ENCODE data around the gene SNU13.
"Not testable (repeated sequence)": the region's sequence is repeated elsewhere in the genome, so short reads cannot be mapped to it uniquely, and the experiment has no call there.

Gene SNU13

DNA sequence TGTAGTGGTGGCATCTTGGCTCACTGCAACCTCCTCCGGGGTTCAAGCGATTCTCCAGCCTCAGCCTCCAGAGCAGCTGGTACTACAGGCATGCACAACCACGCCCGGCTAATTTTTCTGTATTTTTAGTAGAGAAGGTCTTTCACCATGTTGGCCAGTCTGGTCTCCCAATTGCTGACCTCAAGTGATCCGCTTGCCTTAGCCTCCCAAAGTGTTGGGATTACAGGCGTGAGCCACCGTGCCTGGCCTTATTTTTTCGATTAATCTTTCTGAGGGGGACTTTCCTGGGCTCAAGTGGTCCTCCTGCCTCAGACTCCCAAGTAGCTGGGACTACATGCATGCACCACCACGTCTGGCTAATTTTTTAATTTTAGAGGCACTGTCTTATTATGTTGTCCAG is 5.6 kb downstream of the SNU13 start:
- DNase-seq (ENCODE audit: low read depth, low spot score) = no peak
- peak overlapping the region; percentile 79 for H3K4me3 ChIP-seq (ENCODE audit: low read length)

GRCh38 chr22:41682033-41682807 is 6.4 kb downstream of the SNU13 start:
- DNase-seq (ENCODE audit: low read depth, low spot score) = peak; percentile 53
- peak overlapping the region; percentile 79 for H3K4me3 ChIP-seq (ENCODE audit: low read length)

- DNase-seq (ENCODE audit: low read depth, low spot score) = no peak
- H3K4me3 ChIP-seq (ENCODE audit: low read length) = peak overlapping the region; percentile 79
Measured at GRCh38 chr22:41681616-41682015, 7.1 kb downstream of the SNU13 start.

GRCh38 chr22:41676134-41676533 is 12.5 kb downstream of the SNU13 start:
- DNase-seq (ENCODE audit: low read depth, low spot score) = no peak
- no peak overlapping the region for H3K4me3 ChIP-seq (ENCODE audit: low read length)

DNA sequence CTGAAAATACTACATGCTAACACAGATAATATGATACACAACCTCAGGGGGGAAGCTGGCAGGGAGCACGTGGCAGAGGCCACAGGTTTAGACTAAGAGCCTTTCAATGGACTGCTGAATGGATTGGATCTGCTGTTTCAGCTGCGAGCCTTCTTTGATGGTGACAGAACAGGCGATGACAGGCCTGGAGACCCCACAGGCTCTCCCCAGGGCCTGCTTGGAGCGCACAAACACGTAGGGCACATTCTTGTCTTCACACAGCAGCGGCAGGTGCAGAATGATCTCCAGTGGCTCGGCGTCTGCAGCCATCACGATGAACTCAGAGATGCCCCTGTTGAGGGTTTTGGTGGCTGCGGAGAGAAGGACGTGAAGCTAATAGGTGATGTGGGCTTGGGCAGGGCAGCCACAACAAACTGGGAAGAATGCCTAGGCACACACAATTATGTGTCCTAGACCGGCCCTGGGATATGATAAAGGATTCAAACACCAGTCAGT is 13.8 kb downstream of the SNU13 start:
- no peak for DNase-seq (ENCODE audit: low read depth, low spot score)

DNA sequence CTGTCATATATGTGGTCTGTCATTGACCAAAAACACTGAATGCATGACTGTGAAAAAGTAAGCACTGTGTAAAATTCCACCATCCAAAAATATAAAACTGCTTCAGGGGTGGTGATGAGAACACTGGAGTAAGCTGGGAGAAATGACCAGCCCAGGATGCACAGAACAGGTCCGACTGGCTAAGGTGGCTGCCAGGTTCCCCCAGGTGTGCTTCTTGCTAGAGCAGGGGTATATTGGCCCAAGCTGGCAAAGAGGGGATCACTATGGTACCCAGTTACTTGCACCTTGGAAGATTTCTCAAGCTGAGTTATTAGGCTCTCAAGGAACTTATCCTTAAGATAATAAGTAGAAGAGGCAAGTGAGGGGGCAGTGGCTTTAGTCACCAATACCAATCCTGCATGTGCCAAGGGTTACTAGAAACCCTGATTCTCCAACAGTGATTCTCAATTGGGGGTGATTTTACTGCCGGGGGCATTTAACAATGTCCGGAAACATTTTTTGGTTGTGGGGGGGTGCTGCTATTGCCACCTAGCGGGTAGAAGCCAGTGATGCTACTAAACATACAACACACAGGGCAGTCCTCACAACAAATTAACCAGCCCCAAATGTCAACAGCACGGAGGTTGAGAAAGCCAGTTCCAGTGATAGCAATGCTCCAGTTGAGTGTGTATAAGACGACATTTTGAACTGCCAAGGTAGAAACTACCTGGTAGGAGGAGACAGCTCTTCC is 15.7 kb downstream of the SNU13 start:
- no peak overlapping the region for H3K4me3 ChIP-seq (ENCODE audit: low read length)
- DNase-seq (ENCODE audit: low read depth, low spot score) = no peak

More for the DNA sequence above, 13.8 kb downstream of the SNU13 start:
- no peak overlapping the region for H3K4me3 ChIP-seq (ENCODE audit: low read length)

DNA sequence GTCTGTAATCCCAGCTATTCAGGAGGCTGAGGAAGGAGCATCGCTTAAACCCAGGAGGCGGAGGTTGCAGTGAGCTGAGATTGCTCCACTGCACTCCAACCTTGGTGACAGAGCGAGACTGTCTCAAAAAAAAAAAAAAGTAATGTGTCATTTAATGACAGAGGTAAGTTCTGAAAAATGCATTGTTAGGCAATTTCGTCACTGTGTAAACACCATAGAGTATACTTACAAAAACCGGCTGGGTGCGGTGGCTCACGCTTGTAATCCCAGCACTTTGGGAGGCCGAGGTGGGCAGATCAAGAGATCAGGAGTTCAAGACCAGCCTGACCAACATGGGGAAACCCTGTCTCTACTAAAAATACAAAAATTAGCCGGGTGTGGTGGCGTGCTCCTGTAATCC is 16.6 kb downstream of the SNU13 start:
- not testable (repeated sequence) for DNase-seq (ENCODE audit: low read depth, low spot score); H3K4me3 ChIP-seq (ENCODE audit: low read length)

GRCh38 chr22:41668971-41669911 is 19.4 kb downstream of the SNU13 start:
- DNase-seq (ENCODE audit: low read depth, low spot score) = no peak
- no peak overlapping the region for H3K4me3 ChIP-seq (ENCODE audit: low read length)

- H3K4me3 ChIP-seq (ENCODE audit: low read length) = no peak overlapping the region
- no peak for DNase-seq (ENCODE audit: low read depth, low spot score)
Measured at GRCh38 chr22:41664951-41665350, 23.7 kb downstream of the SNU13 start.

DNA sequence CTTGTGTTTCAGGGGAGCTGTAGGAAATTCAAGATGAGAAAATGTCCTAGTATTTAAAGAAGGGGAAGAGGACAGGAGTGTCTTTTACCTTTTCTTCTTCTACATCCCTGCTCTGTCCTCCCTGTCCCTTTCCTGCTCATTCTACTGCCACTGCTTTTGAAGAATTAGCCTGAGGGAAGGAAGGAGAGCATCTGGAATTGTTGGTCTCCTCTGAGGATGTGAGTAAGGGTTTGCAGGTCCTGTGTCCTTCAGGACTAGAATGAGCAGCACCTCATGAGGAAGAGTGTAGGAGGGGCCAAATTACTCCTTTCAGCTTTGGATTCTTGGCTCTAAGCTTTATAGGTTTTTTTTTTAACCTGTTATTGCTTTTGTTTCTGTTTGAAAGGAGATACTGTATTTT is 24.2 kb downstream of the SNU13 start:
- DNase-seq (ENCODE audit: low read depth, low spot score) = no peak

DNA sequence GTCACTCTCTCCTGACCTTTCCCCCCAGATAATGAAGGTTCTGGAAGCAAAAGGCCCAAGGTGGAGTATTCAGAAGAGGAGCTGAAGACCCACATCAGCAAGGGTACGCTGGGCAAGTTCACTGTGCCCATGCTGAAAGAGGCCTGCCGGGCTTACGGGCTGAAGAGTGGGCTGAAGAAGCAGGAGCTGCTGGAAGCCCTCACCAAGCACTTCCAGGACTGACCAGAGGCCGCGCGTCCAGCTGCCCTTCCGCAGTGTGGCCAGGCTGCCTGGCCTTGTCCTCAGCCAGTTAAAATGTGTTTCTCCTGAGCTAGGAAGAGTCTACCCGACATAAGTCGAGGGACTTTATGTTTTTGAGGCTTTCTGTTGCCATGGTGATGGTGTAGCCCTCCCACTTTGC is 25.1 kb downstream of the SNU13 start:
- not testable (repeated sequence) for DNase-seq (ENCODE audit: low read depth, low spot score); H3K4me3 ChIP-seq (ENCODE audit: low read length)

More for the DNA sequence above, 24.2 kb downstream of the SNU13 start:
- no peak overlapping the region for H3K4me3 ChIP-seq (ENCODE audit: low read length)

DNA sequence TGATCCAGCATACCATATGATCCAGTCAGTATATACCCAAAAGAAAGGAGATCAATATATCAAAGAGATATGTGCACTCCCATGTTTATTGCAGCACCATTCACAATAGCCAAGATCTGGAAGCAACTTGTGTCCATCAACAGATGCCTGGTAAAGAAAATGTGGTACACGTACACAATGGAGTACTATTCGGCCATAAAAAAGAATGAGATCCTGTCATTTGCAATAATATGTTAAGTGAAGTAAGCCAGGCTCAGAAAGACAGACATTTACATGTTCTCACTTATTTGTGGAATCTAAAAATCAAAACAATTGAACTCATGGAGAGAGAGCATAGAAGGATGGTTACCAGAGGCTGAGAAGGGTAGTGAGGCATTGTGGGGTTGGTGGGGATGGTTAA is 27.0 kb downstream of the SNU13 start:
- DNase-seq (ENCODE audit: low read depth, low spot score) = no peak
- no peak overlapping the region for H3K4me3 ChIP-seq (ENCODE audit: low read length)

DNA sequence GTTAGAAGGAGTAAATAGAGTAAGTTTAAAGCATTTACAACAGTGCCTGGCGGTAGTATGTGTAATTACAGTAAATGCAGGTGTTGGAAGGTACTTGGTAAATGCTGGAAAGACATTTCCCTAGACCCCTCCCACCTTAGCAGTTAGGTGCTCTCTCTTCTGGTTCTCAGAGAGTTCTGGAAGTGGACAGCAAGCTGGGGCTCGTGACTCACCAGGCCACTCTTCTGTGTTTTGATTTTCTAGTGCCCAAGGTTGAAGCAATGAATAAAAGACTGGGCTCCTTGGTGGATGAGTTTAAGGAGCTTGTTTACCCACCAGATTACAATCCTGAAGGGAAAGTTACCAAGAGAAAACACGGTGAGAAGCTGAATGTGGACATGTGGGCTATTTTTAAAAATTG is 27.6 kb downstream of the SNU13 start:
- no peak overlapping the region for H3K4me3 ChIP-seq (ENCODE audit: low read length)
- no peak for DNase-seq (ENCODE audit: low read depth, low spot score)

- DNase-seq (ENCODE audit: low read depth, low spot score) = no peak
- no peak overlapping the region for H3K4me3 ChIP-seq (ENCODE audit: low read length)
Measured at GRCh38 chr22:41660416-41660815, 28.3 kb downstream of the SNU13 start.

DNA sequence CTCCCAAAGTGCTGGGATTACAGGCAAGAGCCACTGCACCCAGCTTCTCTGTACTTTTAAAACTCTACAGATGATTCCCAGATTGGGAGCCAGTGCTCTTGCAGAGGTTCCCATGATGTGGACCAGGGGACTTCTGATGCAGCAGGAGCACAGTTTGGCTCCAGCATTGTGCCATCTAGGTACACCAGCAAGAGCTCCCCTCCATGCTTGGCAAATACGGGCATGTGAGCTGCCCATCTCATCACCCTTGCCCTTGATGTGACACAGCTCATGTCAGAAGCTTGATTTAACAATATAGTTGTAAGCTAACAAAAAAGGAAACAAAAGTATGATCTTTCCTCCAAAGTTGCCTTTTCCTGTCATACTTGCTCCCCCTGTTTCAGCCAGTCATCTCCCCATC is 28.7 kb downstream of the SNU13 start:
- no peak overlapping the region for H3K4me3 ChIP-seq (ENCODE audit: low read length)

DNA sequence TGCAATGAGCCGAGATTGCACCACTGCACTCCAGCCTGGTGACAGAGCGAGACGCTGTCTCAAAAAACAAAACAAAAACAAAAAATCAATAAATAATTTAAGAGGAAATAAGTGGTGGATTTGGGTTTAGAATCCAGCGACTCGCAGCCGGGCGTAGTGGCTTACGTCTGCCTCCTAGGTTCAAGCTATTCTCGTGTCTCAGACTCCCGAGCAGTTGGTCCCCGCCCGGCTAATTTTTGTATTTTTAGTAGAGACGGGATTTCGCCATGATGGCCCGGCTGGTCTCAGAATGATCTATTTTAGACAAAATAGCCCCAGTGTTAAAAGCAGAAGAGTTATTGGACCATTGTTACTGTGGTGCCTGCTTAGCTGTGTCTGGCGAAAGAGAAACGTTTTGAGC is 29.8 kb downstream of the SNU13 start:
- no peak overlapping the region for H3K4me3 ChIP-seq (ENCODE audit: low read length)
- no peak for DNase-seq (ENCODE audit: low read depth, low spot score)

More for the DNA sequence above, 28.7 kb downstream of the SNU13 start:
- DNase-seq (ENCODE audit: low read depth, low spot score) = no peak

DNA sequence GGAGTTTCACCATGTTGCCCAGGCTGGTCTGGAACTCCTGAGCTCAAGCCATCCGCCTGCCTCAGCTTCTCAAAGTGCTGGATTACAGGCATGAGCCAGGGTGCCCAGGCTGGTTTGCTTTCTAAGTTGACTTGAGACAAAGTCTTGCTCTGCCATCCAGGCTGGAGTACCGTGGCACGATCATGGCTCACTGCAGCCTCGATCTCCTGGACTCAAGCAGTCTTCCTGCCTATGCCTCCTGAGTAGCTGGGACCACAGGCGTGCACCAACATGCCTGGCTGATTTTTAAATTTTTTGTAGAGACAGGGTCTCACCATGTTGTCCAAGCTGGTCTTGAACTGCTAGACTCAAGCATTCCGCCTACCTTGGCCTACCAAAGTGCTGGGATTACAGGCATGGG is 31.0 kb downstream of the SNU13 start:
- DNase-seq (ENCODE audit: low read depth, low spot score) = no peak
- no peak overlapping the region for H3K4me3 ChIP-seq (ENCODE audit: low read length)

DNA sequence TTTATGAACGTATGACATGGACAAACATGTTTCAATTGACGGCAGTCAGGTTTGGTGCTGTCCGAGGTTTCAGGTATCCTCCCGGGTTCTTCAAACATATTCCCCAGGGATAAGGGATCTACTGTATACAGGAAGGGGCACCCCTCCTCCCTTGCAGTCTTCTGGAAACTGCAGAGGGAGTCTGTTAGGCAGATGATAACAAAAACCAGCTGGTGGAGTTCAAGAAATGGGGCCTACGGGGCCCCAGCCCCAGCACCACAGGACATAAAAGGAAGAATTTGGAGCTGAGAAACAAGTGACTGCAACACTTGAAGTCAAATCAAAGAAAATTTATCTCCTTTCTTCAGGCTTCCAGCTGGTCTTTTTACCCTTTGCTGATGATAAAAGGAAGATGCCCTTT is 32.1 kb downstream of the SNU13 start:
- DNase-seq (ENCODE audit: low read depth, low spot score) = peak; percentile 32
- H3K4me3 ChIP-seq (ENCODE audit: low read length) = no peak overlapping the region

- no peak for DNase-seq (ENCODE audit: low read depth, low spot score)
- H3K4me3 ChIP-seq (ENCODE audit: low read length) = no peak overlapping the region
Measured at GRCh38 chr22:41654322-41654721, 34.3 kb downstream of the SNU13 start.
